ENCODE data around the gene PRSS27.

The PRSS27 gene

DNA sequence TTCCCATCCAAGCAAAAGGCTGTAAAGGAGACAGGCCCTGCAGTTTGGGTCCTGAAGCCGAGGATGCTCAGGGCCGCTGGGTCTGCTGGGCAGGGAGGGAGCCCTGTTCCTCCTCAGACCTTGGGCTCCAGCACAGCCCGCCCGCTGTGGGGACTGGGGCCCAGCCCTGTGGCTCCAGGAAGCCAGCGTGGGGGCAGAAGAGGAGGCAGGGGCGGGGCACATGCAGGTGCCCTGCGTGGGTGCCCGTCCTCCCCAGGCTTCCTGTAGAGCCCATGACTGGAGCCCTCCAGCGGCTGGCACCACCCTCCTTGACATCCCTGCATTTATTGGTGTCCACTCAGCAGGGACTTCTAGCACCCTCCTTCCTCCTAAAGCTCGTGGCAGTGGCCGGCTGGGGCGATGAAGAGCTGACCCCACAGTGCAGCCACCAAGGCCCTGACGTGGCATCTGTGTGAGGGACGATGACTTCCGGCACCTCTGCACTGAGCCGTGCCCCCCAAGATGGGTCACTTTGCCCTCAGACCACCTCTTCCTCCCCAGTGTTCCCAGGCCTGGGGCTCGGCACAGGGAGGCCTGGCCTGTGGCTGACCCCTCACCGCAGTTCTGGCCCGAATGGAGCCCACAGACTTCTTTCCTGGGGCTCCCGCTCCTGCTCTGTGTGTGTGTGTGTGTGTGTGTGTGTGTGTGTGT lies 9.9 kb downstream of the PRSS27 start:
- in situ Hi-C loops (cut with MboI; ENCODE audit: low sequenced_read_pairs): no loop called here

DNA sequence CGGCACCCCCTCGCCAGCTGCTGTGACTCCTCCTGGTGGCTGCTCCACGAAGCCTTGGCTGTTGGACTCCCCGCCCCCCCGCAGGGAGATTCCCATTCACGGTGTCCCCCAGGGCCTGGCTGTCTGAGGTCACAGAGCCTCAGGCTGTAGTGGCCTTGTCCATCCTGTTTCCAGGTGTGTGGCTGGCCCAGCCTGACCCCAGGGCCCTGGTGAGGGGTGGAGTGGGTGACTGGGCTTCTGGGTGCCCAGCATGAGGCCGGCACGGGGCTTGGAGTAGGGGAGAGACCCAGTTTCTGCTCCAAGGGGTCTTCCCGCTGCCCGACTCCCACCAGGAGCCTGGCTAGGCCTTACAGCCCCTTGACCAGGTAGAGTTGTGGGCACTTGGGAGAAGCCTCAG lies 10.4 kb downstream of the PRSS27 start:
- in situ Hi-C loops (cut with MboI; ENCODE audit: low sequenced_read_pairs): no loop called here

DNA sequence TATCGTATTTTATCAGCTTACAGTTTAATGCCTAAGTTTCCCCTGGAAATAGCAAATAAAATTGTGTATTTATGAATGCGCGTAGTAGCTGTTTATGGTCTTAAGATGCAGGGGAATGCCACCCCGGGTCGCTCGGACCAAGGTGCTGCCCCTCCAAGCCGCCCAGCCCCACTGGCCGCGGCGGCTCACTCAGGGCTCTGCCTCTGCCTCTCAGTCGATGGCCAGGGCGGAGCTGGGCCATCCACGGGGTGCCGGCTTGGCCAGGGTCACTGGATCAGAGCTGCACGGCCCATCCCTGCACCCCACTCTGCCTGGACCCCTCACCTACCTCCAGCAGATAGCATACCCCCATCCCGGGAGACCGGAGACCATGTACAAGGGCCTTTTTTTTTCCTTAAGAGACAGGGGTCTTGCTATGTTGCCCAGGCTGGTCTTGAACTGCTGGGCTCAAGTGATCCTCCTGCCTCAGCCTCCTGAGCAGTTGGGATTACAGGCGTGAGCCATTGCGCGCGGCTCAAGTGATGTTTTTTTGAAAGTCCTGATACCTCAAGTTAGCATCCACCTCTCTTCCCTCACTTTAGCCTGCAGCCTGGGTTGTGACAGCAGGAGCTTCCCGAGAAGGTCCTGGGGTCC lies 11.0 kb downstream of the PRSS27 start:
- in situ Hi-C loops (cut with MboI; ENCODE audit: low sequenced_read_pairs): no loop called here

DNA sequence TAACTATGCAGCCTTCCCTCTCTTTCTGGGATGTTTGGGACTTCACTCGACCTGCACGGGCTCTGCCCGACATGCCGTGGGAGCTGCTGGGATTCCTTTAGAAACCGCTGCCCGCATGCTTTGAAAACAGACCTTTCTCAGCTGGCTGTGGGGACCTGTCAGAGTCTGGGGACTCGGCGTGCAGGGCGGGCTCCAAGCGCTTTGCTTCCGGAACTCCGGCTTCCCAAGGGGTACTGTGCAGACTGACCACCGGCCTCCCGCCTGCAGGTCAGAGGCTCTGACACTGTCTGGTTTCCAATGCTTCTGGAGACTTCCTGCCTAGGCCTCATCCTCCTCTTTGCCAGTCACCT lies 11.8 kb downstream of the PRSS27 start:
- in situ Hi-C loops (cut with MboI; ENCODE audit: low sequenced_read_pairs): no loop called here

DNA sequence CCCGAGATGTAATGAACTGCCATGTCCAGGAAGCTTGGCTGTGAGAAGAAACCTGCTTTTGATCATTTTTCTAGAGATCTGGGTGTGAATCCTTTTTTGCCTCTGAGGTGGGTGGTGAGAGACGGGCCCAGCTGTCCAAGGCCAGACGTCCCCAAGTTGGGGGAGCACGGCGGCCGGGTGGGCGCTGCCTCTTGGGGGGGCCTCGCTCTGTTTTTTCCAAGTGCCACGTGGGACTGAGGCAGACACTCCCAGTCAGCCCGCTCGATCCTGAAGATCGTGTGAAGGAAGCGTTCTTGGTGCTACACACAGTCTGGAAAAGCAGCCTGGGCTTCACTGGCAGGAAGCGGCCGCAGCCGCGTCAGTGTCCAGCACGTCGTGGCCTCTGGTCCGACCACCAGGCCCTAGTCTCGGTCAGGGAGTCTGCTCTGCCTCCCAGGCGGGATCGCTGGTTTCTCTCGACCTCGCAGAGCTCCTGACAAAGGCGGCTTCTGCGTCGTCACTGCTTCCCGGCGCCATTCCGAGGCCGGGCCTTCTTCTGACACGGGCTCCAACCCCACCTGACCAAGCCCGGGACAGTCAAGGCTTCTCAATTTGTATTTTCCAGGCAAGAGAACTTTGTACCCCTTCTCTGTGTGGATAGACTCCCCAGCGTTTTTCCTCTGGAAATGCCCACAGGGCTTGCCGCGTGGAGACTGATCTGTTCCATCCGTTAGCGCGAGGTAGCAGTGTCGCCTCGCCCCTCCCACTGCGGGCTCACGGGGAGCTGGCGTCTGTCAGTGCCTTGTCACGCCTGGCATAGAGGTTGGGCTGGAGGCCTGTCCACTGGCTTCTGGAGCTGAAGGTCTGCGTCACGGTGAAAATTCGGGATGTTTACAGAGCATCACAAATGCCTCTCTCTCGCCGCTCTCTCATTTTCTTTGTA lies 12.4 kb downstream of the PRSS27 start:
- in situ Hi-C loops (cut with MboI; ENCODE audit: low sequenced_read_pairs): no loop called here

DNA sequence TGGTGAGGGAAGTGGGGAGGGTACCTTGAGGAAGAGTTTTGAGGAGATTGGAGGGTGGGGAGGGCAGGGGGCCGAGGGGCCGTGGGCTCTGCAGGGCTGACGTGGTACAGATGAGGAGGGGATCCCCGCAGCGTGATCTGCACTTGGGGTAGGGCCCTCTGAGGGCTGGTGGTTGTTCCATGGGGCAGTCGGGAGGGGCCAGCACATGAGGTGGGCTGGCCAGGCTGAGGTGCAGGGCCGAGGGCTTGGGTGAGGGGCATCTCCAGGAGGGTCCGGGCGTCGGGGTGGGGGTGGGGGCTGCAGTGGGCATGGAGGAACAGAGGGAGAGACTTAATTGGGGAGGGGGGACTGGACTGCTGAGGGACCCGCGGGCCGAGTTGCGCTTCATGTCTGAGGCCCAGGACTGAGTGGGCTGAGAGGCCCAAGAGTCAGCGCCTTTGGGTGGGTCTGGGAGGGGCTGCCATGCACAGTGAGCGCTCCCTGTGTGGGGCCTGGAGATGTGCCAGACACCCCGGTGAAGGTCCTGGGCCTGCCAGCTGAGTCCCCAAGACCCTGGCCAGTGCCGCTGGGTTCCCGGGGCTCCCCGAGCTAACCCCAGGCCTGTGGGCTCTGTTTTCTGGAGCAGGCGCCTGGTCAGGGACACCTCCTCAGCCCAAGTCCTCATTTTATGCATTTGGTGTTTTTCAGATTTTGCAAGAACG lies 13.3 kb downstream of the PRSS27 start:
- in situ Hi-C loops (cut with MboI; ENCODE audit: low sequenced_read_pairs): no loop called here

DNA sequence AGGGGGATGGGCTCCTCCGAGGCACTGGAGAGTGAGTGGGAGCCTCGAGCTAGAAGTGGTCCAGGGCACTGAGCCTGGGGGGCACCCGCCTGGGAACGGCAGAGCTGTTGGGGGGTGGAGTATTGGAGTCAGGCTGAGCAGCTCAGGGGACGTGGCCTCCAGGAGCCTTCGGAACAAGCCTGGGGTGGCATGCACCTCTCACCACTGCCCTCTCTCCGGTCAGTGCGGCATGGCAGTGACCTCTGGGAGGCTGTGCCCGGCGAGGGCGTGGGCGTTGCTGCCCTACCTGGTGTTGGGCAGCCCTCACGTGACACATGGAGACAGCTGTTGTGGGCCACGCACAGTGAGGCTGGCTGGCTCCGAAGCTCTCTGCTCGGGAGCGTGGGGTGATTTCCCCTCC lies 13.9 kb downstream of the PRSS27 start:
- in situ Hi-C loops (cut with MboI; ENCODE audit: low sequenced_read_pairs): no loop called here

DNA sequence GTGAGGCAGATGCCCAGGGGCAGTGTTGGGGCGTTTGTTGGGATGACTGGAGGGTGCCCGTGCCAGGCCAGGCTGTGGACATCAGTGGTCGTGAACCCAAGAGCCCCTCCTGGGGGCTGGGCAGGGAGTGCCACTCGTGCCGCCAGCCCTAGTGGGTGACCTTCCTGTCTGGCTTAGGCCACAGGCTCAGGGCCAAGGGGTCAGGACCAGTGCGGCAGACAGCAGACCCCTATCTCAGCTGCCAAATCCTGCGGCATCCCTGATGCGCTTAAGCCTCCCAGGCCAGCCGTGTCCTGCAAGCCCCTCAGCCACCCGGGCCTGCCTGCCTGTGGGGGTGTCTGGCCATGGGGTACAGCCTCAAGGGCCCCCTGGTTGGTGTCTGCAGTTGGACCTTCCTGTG lies 14.7 kb downstream of the PRSS27 start:
- in situ Hi-C loops (cut with MboI; ENCODE audit: low sequenced_read_pairs): no loop called here

DNA sequence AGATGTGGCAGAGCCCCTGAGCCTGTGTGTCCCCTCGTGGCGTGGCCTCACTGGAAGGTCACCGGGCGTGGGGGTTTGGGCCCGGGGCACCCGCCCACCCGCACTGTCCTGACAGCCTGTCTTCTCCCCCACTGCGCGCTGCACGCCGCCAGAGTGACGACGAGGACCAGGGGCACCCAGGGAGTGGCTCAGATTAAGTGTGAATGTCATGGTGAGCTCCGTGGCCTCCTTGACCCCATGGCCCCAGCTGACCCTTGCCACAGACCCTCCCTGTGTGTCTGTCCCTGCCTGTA lies 15.1 kb downstream of the PRSS27 start:
- in situ Hi-C loops (cut with MboI; ENCODE audit: low sequenced_read_pairs): no loop called here

DNA sequence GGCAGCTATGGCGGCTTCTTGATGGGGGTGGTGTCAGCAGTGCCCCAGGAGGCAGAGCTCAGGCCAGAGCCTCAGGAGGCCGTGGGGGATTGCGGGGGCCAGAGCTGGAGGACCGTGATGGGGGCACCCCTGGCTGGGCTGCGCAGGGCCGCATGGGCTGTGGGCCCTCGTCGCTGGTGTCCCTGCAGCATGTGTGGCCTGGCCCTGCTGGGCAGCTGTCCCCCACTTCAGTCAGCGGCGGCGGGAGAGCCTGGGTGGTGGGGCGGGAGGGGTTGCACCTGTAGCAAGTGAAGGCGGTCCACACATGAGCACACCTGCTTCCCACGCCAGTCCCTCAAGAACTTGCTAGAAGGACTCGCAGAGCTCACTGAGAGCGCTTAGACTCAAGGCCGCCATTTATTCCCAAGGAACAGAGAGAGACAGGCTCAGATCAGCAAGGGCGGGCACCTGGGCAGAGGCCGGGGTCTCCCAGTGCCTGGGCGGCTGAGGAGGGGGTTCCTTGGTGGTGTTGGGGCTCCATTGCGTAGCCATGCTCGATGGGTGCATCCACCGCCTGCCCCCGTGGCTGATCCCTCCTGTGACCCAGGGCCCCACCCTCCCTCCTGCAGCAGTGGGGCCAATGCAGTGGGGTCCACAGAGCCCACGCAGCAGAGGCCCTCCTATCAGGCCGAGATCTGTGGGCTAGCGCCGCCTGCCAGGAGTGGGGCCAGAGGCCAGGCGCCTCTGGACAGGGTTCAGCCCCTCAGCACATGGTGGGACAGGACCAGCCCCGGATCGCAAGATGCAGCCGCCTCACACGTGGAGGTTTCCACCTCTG lies 15.7 kb downstream of the PRSS27 start:
- in situ Hi-C loops (cut with MboI; ENCODE audit: low sequenced_read_pairs): no loop called here

DNA sequence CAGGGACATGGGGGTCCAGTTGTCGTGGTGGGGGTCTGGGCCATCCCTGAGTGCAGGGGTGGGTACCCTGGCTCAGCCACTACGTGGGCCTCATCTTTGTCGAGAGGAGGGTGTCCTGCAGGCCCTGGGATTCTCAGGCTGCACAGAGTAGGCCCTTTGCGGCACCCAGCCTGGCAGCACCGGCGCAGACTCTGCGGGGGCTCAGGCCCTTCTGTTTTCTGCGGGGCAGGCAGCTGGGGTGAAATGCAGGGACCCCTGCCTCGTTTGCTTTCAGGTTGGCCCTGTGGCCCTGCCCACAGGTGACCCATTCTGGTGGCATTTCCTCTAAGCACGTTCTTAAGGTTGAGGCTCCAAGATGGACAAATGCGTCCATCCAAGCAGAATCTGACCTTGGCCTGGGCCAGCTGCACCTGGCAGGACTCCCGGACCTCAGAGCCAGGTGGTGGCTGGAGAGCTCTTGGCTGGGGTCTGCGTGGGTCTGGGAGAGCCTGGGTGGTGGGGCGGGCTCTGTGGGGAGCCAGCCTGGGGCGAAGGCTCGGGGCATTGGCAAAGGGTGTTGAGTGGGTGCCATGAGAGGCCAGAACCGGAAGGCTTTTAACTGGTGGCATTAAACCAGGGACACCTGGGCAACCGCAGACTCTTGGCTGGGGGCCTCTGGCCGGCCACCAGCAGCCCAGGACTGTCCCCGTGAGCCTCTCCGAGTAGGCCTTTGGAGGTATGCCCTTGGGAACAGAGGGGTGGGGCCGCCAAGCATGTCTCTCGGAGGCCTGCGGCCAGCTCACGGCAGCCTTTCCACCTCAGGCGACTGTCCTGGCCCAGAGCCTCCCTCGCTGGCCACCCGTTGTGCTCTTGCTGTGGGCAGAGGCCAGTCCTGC lies 16.9 kb downstream of the PRSS27 start:
- in situ Hi-C loops (cut with MboI; ENCODE audit: low sequenced_read_pairs): no loop called here

DNA sequence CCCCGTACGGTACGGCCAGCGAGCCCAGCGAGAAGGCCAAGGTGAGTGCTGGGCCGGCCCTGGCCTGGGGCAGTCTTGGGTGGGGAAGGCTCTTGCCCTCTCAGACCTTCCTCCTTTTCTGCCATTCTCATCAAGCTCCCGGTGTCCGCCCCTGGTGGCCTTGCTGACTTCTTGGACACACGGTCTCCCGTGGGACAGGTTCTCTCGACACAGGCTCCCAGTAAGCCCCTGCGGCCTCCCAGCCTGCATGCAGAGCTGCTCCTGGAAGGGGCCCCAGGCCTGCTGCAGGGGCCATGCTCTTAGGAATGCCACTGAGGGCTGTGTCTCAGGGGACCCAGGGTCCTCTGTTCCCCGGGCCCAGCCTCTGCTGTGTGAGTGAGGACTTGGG lies 17.6 kb downstream of the PRSS27 start:
- in situ Hi-C loops (cut with MboI; ENCODE audit: low sequenced_read_pairs): no loop called here

DNA sequence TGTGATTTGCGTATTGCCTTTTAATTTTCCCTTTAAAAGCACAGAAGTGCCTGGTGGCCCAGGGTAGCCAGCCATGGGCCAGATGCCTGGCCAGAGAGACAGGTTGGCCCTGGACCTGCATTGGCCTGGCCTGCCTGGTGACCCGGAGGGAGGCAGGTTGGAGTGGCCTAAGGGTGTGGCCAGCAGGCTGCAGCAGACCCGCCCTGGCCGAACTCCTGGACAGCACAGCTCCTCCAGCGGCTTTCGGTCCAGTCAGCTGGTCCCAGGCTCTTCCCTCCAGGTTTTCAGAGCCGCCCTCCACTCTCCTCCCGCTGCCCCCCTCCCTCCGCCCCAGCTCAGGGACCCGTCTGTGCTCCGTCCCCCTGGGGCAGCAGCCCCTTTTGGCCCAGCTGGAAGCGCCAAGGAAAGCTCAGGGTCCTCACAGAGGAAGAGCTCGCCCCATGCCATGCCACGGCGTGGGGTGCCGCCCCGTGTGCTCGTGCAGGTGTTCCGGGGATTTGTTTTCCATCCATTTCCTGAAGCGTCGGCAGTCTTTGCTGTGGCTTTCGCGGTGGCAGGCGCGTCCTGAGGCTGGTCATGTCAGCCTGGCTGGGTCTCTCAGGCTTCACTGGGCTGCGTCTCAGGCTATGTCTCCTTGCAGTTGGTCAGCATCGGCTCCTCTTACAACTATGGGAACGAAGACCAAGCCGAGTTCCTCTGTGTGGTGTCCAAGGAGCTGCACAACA lies 18.1 kb downstream of the PRSS27 start:
- in situ Hi-C loops (cut with MboI; ENCODE audit: low sequenced_read_pairs): no loop called here

DNA sequence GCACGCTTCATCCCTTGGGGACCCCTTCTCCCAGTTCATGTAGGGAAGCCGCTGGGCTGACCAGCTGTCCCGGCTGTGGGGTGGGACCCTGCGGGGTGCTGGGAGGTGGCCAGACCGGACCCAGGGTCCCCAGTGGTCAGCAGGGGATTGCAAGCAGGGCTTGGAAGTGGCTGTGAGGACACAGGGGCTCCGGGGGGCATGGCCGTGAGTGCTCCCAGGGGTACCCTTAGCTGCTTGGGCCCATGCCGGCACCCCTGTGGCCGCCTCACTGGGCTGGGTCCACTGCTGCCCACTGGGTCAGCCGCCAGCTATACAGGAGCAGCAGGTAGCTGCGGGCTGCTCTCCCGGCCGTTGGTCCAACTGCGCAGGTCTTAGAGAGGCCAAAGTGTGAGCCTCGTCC lies 18.8 kb downstream of the PRSS27 start:
- in situ Hi-C loops (cut with MboI; ENCODE audit: low sequenced_read_pairs): no loop called here

DNA sequence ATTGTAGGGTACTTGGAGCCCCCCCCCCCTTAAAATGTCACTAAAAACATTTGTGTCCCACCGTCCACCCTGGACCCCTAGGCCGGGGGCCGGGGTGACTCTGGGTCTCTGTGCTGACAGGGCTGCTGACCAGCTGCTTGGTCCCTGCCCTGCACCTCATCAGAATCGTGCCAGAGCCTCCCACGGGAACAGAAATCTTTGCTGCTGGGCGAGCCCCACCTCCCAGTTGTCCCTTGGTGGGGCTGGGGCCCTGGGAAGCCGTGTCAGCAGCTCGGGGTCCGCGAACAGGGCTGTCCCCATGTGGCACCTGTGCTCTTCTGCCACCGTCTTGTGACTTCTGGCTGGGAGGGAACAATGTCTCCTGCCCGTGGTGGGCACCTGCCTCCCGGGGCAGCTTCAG lies 19.2 kb downstream of the PRSS27 start:
- in situ Hi-C loops (cut with MboI; ENCODE audit: low sequenced_read_pairs): no loop called here

DNA sequence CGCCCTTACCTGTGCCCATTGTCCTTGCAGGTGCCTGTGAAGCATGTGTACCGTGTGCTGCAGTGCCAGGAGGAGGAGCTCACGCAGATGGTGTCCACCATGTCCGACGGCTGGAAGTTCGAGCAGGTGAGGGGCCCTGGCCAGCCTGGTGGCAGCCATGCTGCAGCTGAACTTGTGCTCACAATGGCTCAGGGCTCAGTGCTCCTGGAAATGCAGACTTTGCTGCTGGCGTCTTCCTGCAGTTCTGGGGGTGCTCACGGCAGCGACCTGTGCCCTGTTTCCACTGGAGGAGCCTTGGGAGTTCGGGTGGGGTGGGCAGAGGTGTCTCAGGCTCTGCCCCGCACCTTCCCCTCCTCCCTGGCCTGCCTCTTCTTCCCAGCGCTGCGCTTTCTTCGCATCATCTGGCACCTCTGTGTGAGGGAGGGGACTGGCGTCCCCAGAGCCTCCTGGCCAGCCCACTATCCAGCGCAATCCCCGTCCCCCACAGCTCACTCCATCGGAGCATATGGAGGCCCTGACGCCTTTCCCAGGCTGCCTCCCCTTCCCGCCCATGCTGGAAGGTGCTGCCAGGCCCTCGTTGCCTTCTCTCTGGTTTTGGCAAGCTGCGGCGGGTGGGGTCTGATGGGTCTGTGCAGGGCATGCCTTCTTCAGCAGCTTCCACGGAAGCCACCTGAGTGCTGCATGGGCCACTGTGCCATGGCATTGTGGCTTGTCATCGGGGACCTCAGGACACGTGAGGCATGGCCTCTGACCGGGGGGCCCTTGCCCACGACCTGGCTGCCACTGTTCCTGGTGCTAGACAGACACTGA lies 20.0 kb downstream of the PRSS27 start:
- in situ Hi-C loops (cut with MboI; ENCODE audit: low sequenced_read_pairs): no loop called here

DNA sequence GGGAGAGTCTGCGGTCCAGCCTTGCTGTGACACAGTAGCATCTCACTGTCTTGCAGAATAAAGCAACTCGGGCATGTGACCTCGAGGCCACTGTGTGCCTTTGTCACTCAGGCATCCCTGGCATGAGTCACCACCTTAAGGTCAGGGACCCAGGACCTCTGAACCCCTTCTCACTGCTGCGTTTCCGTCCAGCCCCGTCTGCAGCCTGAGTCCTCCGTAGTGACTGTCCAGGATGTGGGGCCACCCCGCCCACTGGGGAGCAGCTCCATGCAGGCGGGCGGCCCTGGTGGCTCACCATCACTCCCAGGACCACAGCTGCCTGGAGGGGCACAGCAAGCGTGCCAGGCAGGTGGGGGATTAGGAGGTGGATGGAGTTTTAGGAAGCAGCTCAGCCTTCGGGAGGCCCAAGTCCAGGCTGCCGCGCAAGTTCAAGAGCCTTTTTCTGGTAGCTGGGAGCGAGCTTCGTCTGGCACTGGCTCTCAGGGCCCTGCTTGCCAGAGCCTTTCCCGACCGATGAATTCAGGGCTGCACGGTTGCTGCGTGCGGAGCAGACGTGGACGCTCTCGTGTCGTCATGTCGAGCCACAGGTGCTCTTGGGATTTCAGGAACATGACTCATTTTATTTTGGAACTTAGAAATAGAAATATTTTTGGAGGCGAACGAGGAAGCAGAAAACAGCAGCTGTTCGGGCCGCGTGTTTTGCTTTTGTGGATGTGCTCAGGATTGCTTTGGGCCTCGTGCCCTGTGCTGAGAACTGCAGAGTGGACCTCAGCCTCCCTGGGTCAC lies 20.9 kb downstream of the PRSS27 start:
- in situ Hi-C loops (cut with MboI; ENCODE audit: low sequenced_read_pairs): no loop called here
